ENCODE data around the gene PLA2G15.

The PLA2G15 gene

GRCh38 chr16:68244903-68245853, at the start of gene PLA2G15:
Gene PLA2G15, plus strand, starts transcription at chr16:68245373. Its CDS starts 54 bp downstream, at chr16:68245427.
- peak; percentile 98 for DNase-seq (ENCODE audit: low spot score)

GRCh38 chr16:68197250-68197649, 47.9 kb upstream of the PLA2G15 start:
- no peak for DNase-seq (ENCODE audit: low spot score)

- no peak for DNase-seq (ENCODE audit: low spot score)
Measured at GRCh38 chr16:68200088-68200783, 44.9 kb upstream of the PLA2G15 start.

GRCh38 chr16:68202091-68202519, 43.1 kb upstream of the PLA2G15 start:
- no peak for DNase-seq (ENCODE audit: low spot score)

GRCh38 chr16:68206245-68206644, 38.9 kb upstream of the PLA2G15 start:
- DNase-seq (ENCODE audit: low spot score): no peak

- no peak for DNase-seq (ENCODE audit: low spot score)
Measured at GRCh38 chr16:68214726-68215125, 30.4 kb upstream of the PLA2G15 start.

- DNase-seq (ENCODE audit: low spot score): no peak
Measured at GRCh38 chr16:68215302-68215701, 29.9 kb upstream of the PLA2G15 start.

- no peak for DNase-seq (ENCODE audit: low spot score)
Measured at GRCh38 chr16:68216240-68216639, 28.9 kb upstream of the PLA2G15 start.

GRCh38 chr16:68217506-68217905, 27.7 kb upstream of the PLA2G15 start:
- DNase-seq (ENCODE audit: low spot score): no peak

GRCh38 chr16:68219725-68220351, 25.3 kb upstream of the PLA2G15 start:
- no peak for DNase-seq (ENCODE audit: low spot score)

GRCh38 chr16:68223072-68223471, 22.1 kb upstream of the PLA2G15 start:
- no peak for DNase-seq (ENCODE audit: low spot score)

- no peak for DNase-seq (ENCODE audit: low spot score)
Measured at GRCh38 chr16:68226116-68226515, 19.1 kb upstream of the PLA2G15 start.

- DNase-seq (ENCODE audit: low spot score): no peak
Measured at GRCh38 chr16:68227183-68227793, 17.9 kb upstream of the PLA2G15 start.

GRCh38 chr16:68227850-68228553, 17.2 kb upstream of the PLA2G15 start:
- no peak for DNase-seq (ENCODE audit: low spot score)

GRCh38 chr16:68228652-68229051, 16.5 kb upstream of the PLA2G15 start:
- no peak for DNase-seq (ENCODE audit: low spot score)

GRCh38 chr16:68229431-68230175, 15.6 kb upstream of the PLA2G15 start:
- DNase-seq (ENCODE audit: low spot score): peak; percentile 80

- no peak for DNase-seq (ENCODE audit: low spot score)
Measured at GRCh38 chr16:68230176-68230571, 15.0 kb upstream of the PLA2G15 start.

GRCh38 chr16:68230956-68231355, 14.2 kb upstream of the PLA2G15 start:
- no peak for DNase-seq (ENCODE audit: low spot score)

GRCh38 chr16:68231384-68232136, 13.6 kb upstream of the PLA2G15 start:
- DNase-seq (ENCODE audit: low spot score): no peak

- DNase-seq (ENCODE audit: low spot score): no peak
Measured at GRCh38 chr16:68232335-68232734, 12.8 kb upstream of the PLA2G15 start.
